ENCODE results near the gene DPP6. TPM values are rescaled to one million over a fixed set of nuclear protein-coding genes. Genes with fewer than 3 reads are reported as not detected.
A peak's percentile ranks its signal among the peaks of the same experiment; 100 is the strongest.

The DPP6 gene
- total and polyA plus RNA-seq, 2 experiments from 2014 or later, result 0.20 to 0.44 TPM

GRCh38 chr7:154864523-154864891 is 812.3 kb downstream of the DPP6 start:
- H3K9me2 ChIP-seq (replicated peaks; ENCODE audit: insufficient read depth), result no peaks in the 10 kb centered on the region
- no peak overlapping the region for H2AFZ ChIP-seq
- no peaks in the 10 kb centered on the region for H3K36me3 ChIP-seq (replicated peaks; ENCODE audit: insufficient read depth, low read depth)
- H3K9me3 ChIP-seq (ENCODE audit: low read depth), result no peaks in the 10 kb centered on the region
- no peak overlapping the region for H3K4me3 ChIP-seq
- no peaks in the 10 kb centered on the region for H4K20me1 ChIP-seq (ENCODE audit: insufficient read depth, poor library complexity, severe bottlenecking)
- no peaks in the 10 kb centered on the region for H3K4me1 ChIP-seq (ENCODE audit: insufficient read depth)
- peaks cover 21% of the 10 kb centered on the region for H3K27me3 ChIP-seq
- DNase-seq (ENCODE audit: low spot score), result no peak
- H3K4me2 ChIP-seq, result no peak overlapping the region
- no peak overlapping the region for H3K27ac ChIP-seq
- TF ChIP-seq CTCF (IDR thresholded peaks at IDR 0.05; ENCODE audit: poor library complexity), result no peak
- no peak for TF ChIP-seq EZH2 (IDR thresholded peaks at IDR 0.05; ENCODE audit: borderline replicate concordance)
- TF ChIP-seq EZH2phosphoT487 (IDR thresholded peaks at IDR 0.05; ENCODE audit: low read depth, severe bottlenecking, unreplicated experiment), result no peak
- 92% methylated on average over 6 of the region's 6 CpGs for WGBS (ENCODE audit: low lambda C conversion rate, missing lambda C conversion rate)
- no peaks in the 10 kb centered on the region for H3K79me2 ChIP-seq

- no peaks in the 10 kb centered on the region for H3K36me3 ChIP-seq (replicated peaks; ENCODE audit: insufficient read depth, low read depth)
- 93% methylated on average over 14 of the region's 14 CpGs for WGBS (ENCODE audit: low lambda C conversion rate, missing lambda C conversion rate)
- H2AFZ ChIP-seq, result no peak overlapping the region
- H3K9me2 ChIP-seq (replicated peaks; ENCODE audit: insufficient read depth), result no peaks in the 10 kb centered on the region
- no peaks in the 10 kb centered on the region for H3K9me3 ChIP-seq (ENCODE audit: low read depth)
- no peaks in the 10 kb centered on the region for H3K79me2 ChIP-seq
- H3K4me1 ChIP-seq (ENCODE audit: insufficient read depth), result no peaks in the 10 kb centered on the region
- no peak overlapping the region for H3K27ac ChIP-seq
- H3K4me2 ChIP-seq, result no peak overlapping the region
- no peaks in the 10 kb centered on the region for H4K20me1 ChIP-seq (ENCODE audit: insufficient read depth, poor library complexity, severe bottlenecking)
- H3K4me3 ChIP-seq, result no peak overlapping the region
- TF ChIP-seq EZH2phosphoT487 (IDR thresholded peaks at IDR 0.05; ENCODE audit: low read depth, severe bottlenecking, unreplicated experiment), result no peak
- no peak for TF ChIP-seq EZH2 (IDR thresholded peaks at IDR 0.05; ENCODE audit: borderline replicate concordance)
- DNase-seq (ENCODE audit: low spot score), result no peak
- peaks cover 21% of the 10 kb centered on the region for H3K27me3 ChIP-seq
Observed at GRCh38 chr7:154865984-154866685, 813.9 kb downstream of the DPP6 start.

- WGBS (ENCODE audit: low lambda C conversion rate, missing lambda C conversion rate), result 78% methylated on average over 10 of the region's 10 CpGs
- no peak overlapping the region for H2AFZ ChIP-seq
- no peak for TF ChIP-seq EZH2 (IDR thresholded peaks at IDR 0.05; ENCODE audit: borderline replicate concordance)
Observed at GRCh38 chr7:154867068-154867467, 814.9 kb downstream of the DPP6 start.

GRCh38 chr7:154868921-154869320 is 816.7 kb downstream of the DPP6 start:
- Histone ChIP-seq H3K4me1 (ENCODE audit: insufficient read depth) (no peaks in the 10 kb centered on the region), H2AFZ (no peak overlapping the region), H3K9me2 (replicated peaks; ENCODE audit: insufficient read depth) (no peaks in the 10 kb centered on the region), H4K20me1 (ENCODE audit: insufficient read depth, poor library complexity, severe bottlenecking) (no peaks in the 10 kb centered on the region), H3K4me3 (no peak overlapping the region), H3K36me3 (replicated peaks; ENCODE audit: insufficient read depth, low read depth) (no peaks in the 10 kb centered on the region), H3K4me2 (no peak overlapping the region), H3K27ac (no peak overlapping the region), H3K79me2 (no peaks in the 10 kb centered on the region), H3K9me3 (ENCODE audit: low read depth) (no peaks in the 10 kb centered on the region), H3K27me3 (peaks cover 21% of the 10 kb centered on the region)
- 4% methylated on average over 11 of the region's 11 CpGs for WGBS (ENCODE audit: low lambda C conversion rate, missing lambda C conversion rate)
- no peak for TF ChIP-seq CTCF (IDR thresholded peaks at IDR 0.05; ENCODE audit: poor library complexity)
- no peak for TF ChIP-seq EZH2 (IDR thresholded peaks at IDR 0.05; ENCODE audit: borderline replicate concordance)
- no peak for TF ChIP-seq EZH2phosphoT487 (IDR thresholded peaks at IDR 0.05; ENCODE audit: low read depth, severe bottlenecking, unreplicated experiment)
- peak; percentile 65 for DNase-seq (ENCODE audit: low spot score)

More at GRCh38 chr7:154867068-154867467, 814.9 kb downstream of the DPP6 start:
- H3K9me3 ChIP-seq (ENCODE audit: low read depth), result no peaks in the 10 kb centered on the region
- H3K36me3 ChIP-seq (replicated peaks; ENCODE audit: insufficient read depth, low read depth), result no peaks in the 10 kb centered on the region
- H3K27me3 ChIP-seq, result peaks cover 21% of the 10 kb centered on the region
- H3K27ac ChIP-seq, result no peak overlapping the region
- no peak for DNase-seq (ENCODE audit: low spot score)
- H3K9me2 ChIP-seq (replicated peaks; ENCODE audit: insufficient read depth), result no peaks in the 10 kb centered on the region
- no peaks in the 10 kb centered on the region for H3K4me1 ChIP-seq (ENCODE audit: insufficient read depth)
- no peak overlapping the region for H3K4me2 ChIP-seq
- H3K79me2 ChIP-seq, result no peaks in the 10 kb centered on the region
- no peak overlapping the region for H3K4me3 ChIP-seq
- H4K20me1 ChIP-seq (ENCODE audit: insufficient read depth, poor library complexity, severe bottlenecking), result no peaks in the 10 kb centered on the region
